RWPE1 (cell line): ENCODE results near the gene GPR25.

Experiments
- CTCF ChIA-PET: fragments of 350-600 bp; sonication (Branson Sonifier 250); formaldehyde crosslinking; extraction: SDS; loops from one replicate; lab custom pipeline; 2021; lab: Yijun Ruan, JAX
- POLR2A ChIA-PET: fragments of 400-600 bp; formaldehyde crosslinking; extraction: SDS; loops from one replicate; lab custom pipeline; 2020; ENCODE audit warnings: antibody characterized with exemption; ENCODE audit not compliant: low non-redundant PET; lab: Yijun Ruan, JAX
- DNase-seq: peaks from one replicate; pipeline ENCODE4 v3.0.0; 2012; ENCODE audit warnings: low spot score
- H3K27ac ChIP-seq: fragments of 450-650 bp; 2 replicates; pipeline ENCODE4 v1.5.1; 2017
- TF ChIP-seq, protein P1 (sequence below): fragments of 450-650 bp; conservative IDR thresholded peaks from 2 replicates; pipeline ENCODE4 v1.5.1; 2017; ENCODE audit warnings: low read depth, mild to moderate bottlenecking

Gene GPR25

DNA sequence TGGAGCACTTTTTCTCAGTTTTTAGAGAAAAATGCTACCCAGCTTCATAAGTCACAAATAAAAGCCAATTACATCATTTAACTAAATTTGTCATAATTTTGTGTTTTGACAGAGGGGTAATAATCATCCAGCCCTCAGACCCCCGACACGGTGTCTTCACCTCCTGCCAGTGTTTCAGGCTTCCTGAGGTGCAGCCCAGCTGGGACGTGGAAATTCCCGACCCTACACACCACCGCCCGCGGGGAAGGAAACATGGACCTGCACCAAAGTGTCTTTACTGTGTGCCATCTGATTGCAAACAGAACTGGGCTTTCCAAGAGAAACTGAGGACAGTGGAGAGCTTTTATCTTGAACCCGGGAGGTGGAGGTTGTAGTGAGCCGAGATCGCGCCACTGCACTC lies 14.3 kb downstream of the GPR25 start:
- H3K27ac ChIP-seq: no peak overlapping the region
- ChIA-PET CTCF (no interaction called here), POLR2A (no interaction called here)
- DNase-seq: no peak
- TF ChIP-seq, protein P1, sequence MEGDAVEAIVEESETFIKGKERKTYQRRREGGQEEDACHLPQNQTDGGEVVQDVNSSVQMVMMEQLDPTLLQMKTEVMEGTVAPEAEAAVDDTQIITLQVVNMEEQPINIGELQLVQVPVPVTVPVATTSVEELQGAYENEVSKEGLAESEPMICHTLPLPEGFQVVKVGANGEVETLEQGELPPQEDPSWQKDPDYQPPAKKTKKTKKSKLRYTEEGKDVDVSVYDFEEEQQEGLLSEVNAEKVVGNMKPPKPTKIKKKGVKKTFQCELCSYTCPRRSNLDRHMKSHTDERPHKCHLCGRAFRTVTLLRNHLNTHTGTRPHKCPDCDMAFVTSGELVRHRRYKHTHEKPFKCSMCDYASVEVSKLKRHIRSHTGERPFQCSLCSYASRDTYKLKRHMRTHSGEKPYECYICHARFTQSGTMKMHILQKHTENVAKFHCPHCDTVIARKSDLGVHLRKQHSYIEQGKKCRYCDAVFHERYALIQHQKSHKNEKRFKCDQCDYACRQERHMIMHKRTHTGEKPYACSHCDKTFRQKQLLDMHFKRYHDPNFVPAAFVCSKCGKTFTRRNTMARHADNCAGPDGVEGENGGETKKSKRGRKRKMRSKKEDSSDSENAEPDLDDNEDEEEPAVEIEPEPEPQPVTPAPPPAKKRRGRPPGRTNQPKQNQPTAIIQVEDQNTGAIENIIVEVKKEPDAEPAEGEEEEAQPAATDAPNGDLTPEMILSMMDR: no peak

DNA sequence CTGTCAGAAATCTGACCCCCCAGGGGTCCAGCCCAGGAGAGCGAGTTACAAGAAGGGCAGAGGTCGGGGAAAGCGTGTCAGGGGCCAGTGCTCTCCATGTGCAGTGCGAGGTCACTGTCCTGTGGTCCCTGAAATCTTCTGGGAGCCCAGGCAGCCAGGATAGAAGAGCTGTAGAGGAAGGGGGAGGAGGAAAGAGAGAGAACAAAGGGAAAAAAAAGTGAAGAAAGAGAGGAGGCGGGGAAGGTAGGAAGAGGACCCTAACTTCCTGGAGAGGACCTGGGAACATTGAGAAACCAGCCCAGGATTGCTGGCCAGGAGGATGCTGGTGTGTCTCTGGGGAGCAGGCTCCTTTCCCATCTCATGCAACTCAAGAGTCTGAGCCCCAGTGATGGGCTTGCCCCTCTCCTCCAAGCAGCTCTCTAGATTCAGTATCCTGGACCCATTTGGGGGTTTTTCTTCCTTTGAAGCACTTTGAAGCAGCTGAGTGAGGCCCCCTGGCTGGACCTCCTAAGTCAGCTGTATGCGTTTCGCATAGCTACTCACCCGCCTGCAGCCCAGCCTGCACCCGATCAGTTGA lies 15.1 kb downstream of the GPR25 start:
- DNase-seq: no peak
- H3K27ac ChIP-seq: no peak overlapping the region
- ChIA-PET POLR2A (no interaction called here), CTCF (interaction anchor here (1.2 to 1.4 kb wide), 2 partner anchors 84 to 329 kb away, joined by 4 to 5 read pairs; no protein-coding TSS in a partner anchor)
- TF ChIP-seq, protein P1: no peak

DNA sequence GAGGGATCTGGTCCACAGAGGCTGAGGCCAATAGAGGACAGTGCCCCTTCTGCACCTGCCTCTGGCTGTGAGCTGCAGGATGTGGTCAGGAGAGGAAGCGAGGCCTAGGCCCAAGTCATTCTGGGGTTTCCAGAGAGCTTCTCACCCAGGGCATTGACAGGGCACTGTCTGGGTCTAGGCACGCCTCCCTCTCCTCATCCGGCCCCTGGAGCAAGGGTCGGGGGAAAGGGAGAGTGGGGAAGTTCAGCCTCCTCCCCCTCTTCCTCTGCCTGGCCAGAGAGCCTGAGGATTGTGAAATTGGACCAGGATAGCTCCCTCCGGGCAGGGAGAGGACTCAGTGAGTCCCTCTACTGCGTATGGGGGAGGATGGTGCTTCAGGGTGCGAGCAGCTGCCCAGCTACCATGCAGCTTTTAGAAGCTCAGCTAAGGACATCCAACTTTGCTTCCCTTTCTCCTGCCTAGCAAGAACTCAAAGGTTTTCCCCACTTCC lies 15.6 kb downstream of the GPR25 start:
- H3K27ac ChIP-seq: no peak overlapping the region
- TF ChIP-seq, protein P1: no peak
- ChIA-PET POLR2A (no interaction called here), CTCF (interaction anchor here (1.2 to 1.4 kb wide), 2 partner anchors 83 to 330 kb away, joined by 4 to 5 read pairs; no protein-coding TSS in a partner anchor)
- no peak for DNase-seq

DNA sequence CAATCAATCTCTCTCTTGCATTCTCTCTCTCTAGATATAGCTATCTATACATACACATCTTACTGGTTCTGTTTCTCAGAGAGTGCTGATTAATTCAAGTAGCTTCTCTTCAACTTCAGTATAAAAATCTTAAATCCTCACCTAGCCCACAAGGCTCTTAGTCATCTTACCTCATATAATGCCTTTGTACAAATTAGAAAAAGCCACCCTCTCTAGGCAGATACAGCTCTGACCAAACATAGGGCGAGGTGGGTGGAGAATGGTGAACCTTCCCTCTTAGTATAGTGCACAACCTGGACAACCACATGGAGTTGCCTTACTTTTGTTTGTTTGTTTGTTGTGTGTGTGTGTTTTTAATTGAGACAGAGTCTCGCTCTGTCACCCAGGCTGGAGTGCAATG lies 16.8 kb downstream of the GPR25 start:
- TF ChIP-seq, protein P1: no peak
- POLR2A ChIA-PET: no interaction called here
- CTCF ChIA-PET: interaction anchor here (0.7 kb wide), 1 partner anchor 365 kb away, joined by 3 read pairs; no protein-coding TSS in a partner anchor
- no peak overlapping the region for H3K27ac ChIP-seq
- no peak for DNase-seq

DNA sequence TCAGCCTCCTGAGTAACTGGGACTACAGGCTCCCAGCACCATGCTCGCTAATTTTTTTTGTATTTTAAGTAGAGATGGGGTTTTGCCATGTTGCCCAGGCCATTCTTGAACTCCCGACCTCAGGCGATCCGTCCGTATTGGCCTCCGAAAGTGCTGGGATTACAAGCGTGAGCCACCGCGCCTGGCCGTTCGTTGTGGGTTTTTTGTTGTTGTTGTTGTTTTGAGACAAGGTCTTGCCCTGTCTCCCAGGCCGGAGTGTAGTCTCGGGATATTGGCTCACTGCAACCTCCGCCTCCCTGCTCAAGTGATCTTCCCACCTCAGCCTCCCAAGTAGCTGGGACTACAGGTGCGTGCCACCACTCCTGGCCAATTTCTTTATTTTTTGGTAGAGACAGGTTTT lies 17.2 kb downstream of the GPR25 start:
- POLR2A ChIA-PET: no interaction called here
- no peak for DNase-seq

More for the DNA sequence above, 17.2 kb downstream of the GPR25 start:
- CTCF ChIA-PET: interaction anchor here (0.6 to 1.7 kb wide), 5 partner anchors 11 to 134 kb away, joined by 3 to 11 read pairs (median 5); partner anchors contain the start of gene KIF21B
- no peak overlapping the region for H3K27ac ChIP-seq
- TF ChIP-seq, protein P1: no peak
